Measurements from ENCODE around the gene LIX1. TPM values are rescaled to one million over a fixed set of nuclear protein-coding genes. Genes with fewer than 3 reads are reported as not detected.

The LIX1 gene
- total and polyA plus RNA-seq, 4 donors = not detected

- peaks cover 0 to 3% (median 0%) of the 10 kb centered on the region in 4 donors for H3K4me1 ChIP-seq (ENCODE audit: control insufficient read depth in 4 of 4, insufficient read depth in 4 of 4, low read length in 3 of 4)
- H3K9ac ChIP-seq (ENCODE audit: low read depth in 1 of 2, low read length in 2 of 2) = no peak overlapping the region
- no peaks in the 10 kb centered on the region for H3K9me3 ChIP-seq (ENCODE audit: control insufficient read depth in 4 of 4, low read length in 3 of 4)
- peaks cover 3 to 46% (median 33%) of the 10 kb centered on the region in 4 donors for H3K36me3 ChIP-seq (ENCODE audit: control insufficient read depth in 4 of 4, insufficient read depth in 3 of 4, low read depth in 1 of 4, low read length in 3 of 4)
- H3K27me3 ChIP-seq (ENCODE audit: control insufficient read depth in 4 of 4, insufficient read depth in 4 of 4, low read length in 3 of 4) = no peaks in the 10 kb centered on the region
- H3K4me3 ChIP-seq (ENCODE audit: low read depth in 1 of 3, low read length in 3 of 3) = no peak overlapping the region
- 16% methylated on average over 1 of the region's 1 CpG for WGBS
- H3K27ac ChIP-seq (ENCODE audit: low read depth in 1 of 2, low read length in 2 of 2) = no peak overlapping the region
- peak; percentile 4 for TF ChIP-seq HNF4G (IDR thresholded peaks at IDR 0.05)
- TF ChIP-seq ATF3 (IDR thresholded peaks at IDR 0.05) = no peak
- no peak for DNase-seq (ENCODE audit: low spot score)
These were observed 23.3 kb upstream of the LIX1 start for GRCh38 chr5:97165726-97166125.

- peaks cover 0 to 3% (median 0%) of the 10 kb centered on the region in 4 donors for H3K4me1 ChIP-seq (ENCODE audit: control insufficient read depth in 4 of 4, insufficient read depth in 4 of 4, low read length in 3 of 4)
- TF ChIP-seq FOXA2 (IDR thresholded peaks at IDR 0.05) = no peak
- no peak for TF ChIP-seq TAF1 (conservative IDR thresholded peaks at IDR 0.05)
- TF ChIP-seq RXRA (IDR thresholded peaks at IDR 0.05) = no peak
- H3K27ac ChIP-seq (ENCODE audit: low read depth in 1 of 2, low read length in 2 of 2) = no peak overlapping the region
- DNase-seq (ENCODE audit: low spot score) = no peak
- H3K36me3 ChIP-seq (ENCODE audit: control insufficient read depth in 4 of 4, insufficient read depth in 3 of 4, low read depth in 1 of 4, low read length in 3 of 4) = peaks cover 3 to 47% (median 35%) of the 10 kb centered on the region in 4 donors
- H3K9ac ChIP-seq (ENCODE audit: low read depth in 1 of 2, low read length in 2 of 2) = no peak overlapping the region
- H3K4me3 ChIP-seq (ENCODE audit: low read depth in 1 of 3, low read length in 3 of 3) = no peak overlapping the region
- no peaks in the 10 kb centered on the region for H3K27me3 ChIP-seq (ENCODE audit: control insufficient read depth in 4 of 4, insufficient read depth in 4 of 4, low read length in 3 of 4)
- no peaks in the 10 kb centered on the region for H3K9me3 ChIP-seq (ENCODE audit: control insufficient read depth in 4 of 4, low read length in 3 of 4)
These were observed 22.4 kb upstream of the LIX1 start for GRCh38 chr5:97164846-97165245.

GRCh38 chr5:97163790-97164285 is 21.4 kb upstream of the LIX1 start:
- H3K4me1 ChIP-seq (ENCODE audit: control insufficient read depth in 4 of 4, insufficient read depth in 4 of 4, low read length in 3 of 4) = peaks cover 0 to 3% (median 0%) of the 10 kb centered on the region in 4 donors
- no peaks in the 10 kb centered on the region for H3K9me3 ChIP-seq (ENCODE audit: control insufficient read depth in 4 of 4, low read length in 3 of 4)
- no peak for TF ChIP-seq SP1 (IDR thresholded peaks at IDR 0.05)
- no peak for TF ChIP-seq RXRA (IDR thresholded peaks at IDR 0.05)
- TF ChIP-seq ATF3 (IDR thresholded peaks at IDR 0.05) = no peak
- TF ChIP-seq ZBTB33 (IDR thresholded peaks at IDR 0.05) = no peak
- no peak for TF ChIP-seq YY1 (IDR thresholded peaks at IDR 0.05)
- no peak for TF ChIP-seq REST (IDR thresholded peaks at IDR 0.05)
- no peak overlapping the region for H3K4me3 ChIP-seq (ENCODE audit: low read depth in 1 of 3, low read length in 3 of 3)
- DNase-seq (ENCODE audit: low spot score) = no peak
- 97% methylated on average over 5 of the region's 5 CpGs for WGBS
- H3K27me3 ChIP-seq (ENCODE audit: control insufficient read depth in 4 of 4, insufficient read depth in 4 of 4, low read length in 3 of 4) = no peaks in the 10 kb centered on the region
- H3K9ac ChIP-seq (ENCODE audit: low read depth in 1 of 2, low read length in 2 of 2) = no peak overlapping the region
- no peak overlapping the region for H3K27ac ChIP-seq (ENCODE audit: low read depth in 1 of 2, low read length in 2 of 2)
- H3K36me3 ChIP-seq (ENCODE audit: control insufficient read depth in 4 of 4, insufficient read depth in 3 of 4, low read depth in 1 of 4, low read length in 3 of 4) = peaks cover 3 to 45% (median 32%) of the 10 kb centered on the region in 4 donors
